ENCODE measurements around the gene SNRPA1.
"Not testable (repeated sequence)": the region's sequence is repeated elsewhere in the genome, so short reads cannot be mapped to it uniquely, and the experiment has no call there.

The SNRPA1 gene

DNA sequence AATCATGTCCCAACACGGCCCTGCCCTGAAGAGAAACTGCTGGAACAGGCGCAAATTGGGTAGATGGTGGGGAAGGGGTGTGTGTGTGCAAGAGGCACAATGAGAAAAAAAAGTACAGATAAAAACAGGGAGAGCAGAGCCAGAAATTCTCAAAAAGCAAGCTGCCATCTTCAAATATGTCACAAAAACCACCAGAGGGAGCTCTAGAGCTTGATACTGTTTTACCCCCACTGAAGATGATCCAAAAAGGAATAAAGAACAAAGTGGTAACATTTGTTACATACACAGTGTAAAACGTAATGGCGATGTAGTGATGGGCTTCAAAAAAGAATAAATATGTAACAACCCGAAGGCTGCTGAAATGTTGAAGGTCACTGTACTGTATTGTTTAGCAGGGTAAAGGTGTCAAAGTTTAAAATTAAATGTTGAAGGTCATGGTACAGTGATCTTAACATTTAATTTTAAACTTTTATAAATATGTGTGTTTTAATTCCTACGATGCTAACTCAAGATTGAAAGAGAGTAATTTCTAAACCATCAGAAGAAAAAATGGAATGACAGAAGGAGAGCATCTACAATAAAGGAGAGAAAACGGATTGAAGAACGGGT lies 6.0 kb downstream of the SNRPA1 start:
- DNase-seq = peak in 1 of 2 experiments; percentile 49

DNA sequence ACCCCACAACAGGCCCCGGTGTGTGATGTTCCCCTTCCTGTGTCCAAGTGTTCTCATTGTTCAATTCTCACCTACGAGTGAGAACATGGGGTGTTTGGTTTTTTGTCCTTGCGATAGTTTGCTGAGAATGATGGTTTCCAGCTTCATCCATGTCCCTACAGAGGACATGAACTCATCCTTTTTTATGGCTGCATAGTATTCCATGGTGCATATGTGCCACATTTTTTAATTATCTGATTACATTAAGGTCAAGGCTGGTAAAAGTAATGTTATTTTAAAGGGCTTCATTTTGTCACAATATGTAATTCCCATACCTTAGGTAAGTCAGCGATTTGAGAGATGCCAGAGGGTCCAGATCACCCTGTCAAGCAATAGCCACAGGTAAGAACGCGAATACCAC lies 7.7 kb downstream of the SNRPA1 start:
- not testable (repeated sequence) for DNase-seq

DNA sequence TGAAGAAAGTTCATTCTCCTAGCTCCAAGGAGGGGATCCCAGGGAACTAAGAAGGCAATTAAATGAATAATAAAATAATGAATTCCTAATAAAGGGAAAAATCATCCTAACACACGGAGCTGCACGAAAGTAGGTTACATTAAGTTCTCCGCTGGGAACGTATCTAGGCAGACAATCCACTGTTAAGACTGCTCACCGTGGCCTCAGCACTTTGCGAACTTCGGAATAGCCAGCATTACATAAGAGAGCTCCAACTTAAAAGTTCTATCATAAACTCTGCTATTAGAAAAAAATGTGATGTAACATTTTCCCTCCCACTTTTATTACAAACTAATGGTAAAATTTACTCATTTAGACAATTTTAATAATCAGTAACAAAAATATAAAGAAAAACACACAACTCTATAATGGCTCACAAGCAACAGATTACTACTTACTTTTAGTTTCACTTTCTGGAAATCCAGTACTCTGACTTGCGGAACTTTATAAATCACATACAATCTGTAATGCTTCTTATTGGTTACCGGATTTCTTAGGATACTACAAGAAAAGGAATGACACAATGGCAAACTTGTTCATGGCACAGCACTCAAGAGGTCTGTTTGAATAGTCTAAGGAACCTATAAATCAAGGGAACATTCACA lies 8.5 kb downstream of the SNRPA1 start:
- no peak for DNase-seq

DNA sequence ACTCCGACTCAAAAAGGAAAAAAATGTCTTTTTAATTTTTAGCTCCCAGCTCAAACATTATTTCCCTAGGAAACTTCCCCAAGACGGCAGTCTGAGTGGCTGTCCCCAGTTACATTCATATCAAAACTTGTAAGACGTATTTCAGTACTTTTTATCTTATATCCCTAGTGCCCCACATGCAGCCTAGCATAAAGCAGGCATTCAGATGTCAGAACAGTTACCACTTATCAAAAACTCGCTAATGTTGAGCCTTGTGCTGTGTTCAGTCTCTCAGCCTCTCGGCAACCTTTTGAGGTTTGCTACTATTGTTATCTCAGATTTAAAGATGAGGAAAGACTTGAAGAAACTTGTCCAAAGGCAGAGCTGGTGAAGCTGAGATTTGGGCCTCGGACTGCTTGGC lies 11.1 kb downstream of the SNRPA1 start:
- no peak for DNase-seq

DNA sequence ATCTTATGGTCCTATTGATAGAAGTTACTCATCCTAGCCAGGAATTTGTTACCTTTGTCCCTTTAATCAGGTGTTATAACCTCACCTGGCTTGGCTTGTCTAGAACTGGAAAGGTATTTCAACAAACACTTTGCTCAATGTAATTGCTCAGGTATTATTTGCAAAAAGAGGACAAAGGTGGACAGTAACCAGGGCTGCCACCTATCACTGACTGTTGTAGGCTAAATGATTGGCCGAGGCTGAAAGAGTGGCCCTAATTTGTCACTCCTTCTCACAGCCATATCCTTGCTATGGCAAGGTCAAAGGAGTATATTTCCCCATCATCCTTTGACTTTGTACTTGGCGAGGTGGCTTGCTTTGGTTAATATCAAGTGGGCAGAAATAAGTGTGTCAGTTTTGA lies 15.0 kb downstream of the SNRPA1 start:
- no peak for DNase-seq

DNA sequence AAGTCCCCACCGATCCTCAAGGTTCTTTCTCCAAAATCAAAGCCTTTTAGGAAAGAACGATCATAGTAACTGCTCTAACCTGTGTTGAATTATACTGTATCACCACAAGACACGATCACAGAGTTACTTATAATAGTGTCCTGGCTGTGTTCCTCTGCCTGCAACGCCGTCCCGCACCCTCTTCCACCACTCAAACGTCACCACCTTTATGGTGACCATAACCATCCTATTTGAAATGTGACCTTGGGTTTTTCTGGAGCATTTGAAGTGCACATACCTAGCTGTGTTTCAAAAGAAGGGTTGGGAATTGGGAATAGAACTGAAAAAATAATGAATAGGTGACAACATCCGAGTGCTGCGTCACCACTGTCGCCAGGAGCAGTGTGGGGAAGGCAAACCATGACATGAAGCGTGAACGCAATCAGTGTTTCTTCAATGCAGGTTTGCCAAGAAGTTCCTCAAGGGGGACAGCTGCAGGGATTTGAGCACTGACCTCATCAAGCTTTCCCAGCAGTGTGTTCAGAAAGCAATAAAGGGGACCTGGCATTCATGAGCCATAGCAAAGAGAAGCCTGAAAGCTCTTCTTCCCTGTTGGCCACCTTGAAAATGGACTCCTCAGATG lies 17.0 kb downstream of the SNRPA1 start:
- no peak for DNase-seq

DNA sequence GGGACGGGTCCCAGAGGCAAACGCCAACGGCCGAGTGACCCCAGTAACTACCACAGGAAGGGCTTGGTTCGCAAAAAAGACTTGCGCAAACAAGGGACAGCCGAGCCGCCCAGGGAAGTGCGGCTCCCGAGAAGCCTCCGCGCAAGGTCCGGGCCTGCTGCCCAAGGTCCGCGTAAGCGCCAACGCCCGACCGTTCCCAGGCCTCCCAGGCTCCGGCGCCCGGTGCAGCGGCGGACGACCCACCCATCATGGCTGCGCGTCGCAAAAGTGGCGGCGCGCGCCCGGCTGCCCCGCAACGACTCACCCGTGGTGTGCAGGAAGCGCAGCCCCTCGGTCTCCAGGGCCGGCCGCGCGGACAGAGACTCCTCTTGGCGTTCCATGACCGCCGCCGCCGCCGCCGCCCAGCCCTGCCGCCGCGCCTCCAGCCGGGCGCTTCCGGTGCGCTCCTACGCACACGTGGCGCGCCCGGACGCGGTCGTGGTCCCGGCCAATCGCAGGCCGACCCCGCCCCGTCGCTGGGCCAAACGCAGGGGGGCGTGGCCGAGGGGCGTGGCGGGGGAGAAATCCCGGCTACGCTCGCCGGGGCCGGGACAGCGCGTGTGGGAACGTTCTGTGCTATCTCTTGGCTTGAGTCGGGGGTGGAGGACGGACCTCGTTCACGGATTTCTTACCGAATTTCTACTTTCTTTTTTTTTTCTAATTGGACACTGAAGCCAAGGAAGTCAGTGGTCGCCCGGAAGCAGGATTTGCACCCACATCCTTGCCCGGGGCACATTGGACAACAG lies 17.8 kb downstream of the SNRPA1 start, which contains the start of gene SELENOS:
SELENOS (minus strand) TSS at position 448 of the 785 bp plus-strand sequence; CDS start at position 380, 68 bp downstream.
- DNase-seq = peak; percentile 85 to 95

DNA sequence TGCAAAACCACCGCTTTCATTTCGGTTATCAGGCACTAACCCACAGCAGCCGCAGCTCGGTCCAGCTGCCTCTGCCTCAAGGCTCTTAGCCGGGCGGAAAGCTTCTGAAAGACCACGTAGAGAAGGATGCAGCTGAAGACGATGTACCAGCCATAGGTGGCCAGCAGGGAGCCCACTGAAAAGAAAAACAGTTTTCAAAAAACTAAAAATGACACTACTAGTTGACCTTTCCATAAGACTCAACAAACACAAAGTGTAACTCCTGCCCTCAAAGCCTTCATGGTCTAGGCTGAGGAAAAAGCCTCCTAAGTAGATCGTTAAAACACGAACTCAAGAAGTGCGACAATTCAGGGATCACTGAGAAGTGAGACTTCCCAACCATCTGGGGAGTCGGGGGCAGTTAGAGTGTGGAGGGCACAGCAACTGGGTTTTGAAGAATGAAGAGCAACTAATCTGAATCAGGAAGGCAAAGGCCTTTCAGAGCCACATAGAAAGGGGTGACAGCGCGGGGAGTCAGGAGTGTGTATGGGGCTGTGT lies 18.5 kb downstream of the SNRPA1 start:
- DNase-seq = no peak

DNA sequence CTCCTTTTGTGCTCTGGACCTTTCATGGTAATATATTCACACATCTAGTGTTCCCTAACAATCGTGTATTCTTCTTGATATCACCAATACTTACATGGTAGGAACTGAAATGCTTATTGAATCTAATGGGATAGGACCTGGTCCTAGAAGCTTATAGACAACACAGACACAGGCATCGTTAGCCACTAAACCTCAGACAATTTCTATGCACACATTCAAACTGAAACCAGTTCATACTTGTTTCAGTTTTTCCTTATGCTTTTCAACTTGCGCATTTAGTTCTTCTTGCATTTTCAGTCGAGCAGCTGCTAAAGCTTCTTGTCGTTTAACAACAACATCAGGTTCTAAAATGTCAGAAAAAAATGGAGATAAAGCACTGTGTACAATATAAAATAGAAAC lies 20.0 kb downstream of the SNRPA1 start:
- DNase-seq = no peak

DNA sequence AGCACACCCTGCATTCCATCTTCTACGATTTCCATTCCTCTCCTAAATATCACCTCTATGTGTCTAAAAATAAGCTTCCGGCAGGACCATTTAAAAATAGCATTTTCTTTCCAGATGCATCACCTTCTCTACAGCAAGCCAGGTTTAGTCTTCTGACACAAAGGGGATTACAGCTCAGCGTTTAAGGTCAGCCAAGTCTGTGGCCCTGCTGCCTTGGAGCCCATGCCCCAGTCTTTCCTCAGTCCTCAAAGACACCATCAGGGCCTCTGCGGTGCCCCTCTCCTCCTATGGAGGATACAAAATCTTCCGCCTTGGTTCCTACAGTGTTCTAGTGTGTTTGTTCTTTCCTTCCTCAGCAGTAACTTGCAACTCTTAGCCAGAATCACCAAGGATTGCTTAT lies 21.5 kb downstream of the SNRPA1 start:
- no peak for DNase-seq

DNA sequence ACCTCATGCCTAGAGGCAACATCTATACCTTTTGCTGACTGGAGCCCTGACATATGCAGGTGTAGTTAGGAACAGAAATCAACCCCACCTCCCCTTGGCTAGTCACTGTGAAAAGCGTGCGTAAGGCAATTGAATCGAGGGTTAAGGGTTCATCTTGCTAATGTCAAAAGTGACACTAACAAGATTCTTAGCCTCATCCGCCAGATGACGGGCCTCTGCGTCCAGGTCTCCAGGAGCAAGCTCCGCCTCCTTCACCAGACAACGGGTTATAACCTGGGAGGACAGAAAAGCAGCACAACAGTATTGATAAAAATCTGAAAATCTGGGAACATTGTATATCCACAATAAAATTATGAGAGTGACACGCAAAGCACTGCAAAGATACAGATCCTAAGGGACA lies 22.5 kb downstream of the SNRPA1 start:
- no peak for DNase-seq

DNA sequence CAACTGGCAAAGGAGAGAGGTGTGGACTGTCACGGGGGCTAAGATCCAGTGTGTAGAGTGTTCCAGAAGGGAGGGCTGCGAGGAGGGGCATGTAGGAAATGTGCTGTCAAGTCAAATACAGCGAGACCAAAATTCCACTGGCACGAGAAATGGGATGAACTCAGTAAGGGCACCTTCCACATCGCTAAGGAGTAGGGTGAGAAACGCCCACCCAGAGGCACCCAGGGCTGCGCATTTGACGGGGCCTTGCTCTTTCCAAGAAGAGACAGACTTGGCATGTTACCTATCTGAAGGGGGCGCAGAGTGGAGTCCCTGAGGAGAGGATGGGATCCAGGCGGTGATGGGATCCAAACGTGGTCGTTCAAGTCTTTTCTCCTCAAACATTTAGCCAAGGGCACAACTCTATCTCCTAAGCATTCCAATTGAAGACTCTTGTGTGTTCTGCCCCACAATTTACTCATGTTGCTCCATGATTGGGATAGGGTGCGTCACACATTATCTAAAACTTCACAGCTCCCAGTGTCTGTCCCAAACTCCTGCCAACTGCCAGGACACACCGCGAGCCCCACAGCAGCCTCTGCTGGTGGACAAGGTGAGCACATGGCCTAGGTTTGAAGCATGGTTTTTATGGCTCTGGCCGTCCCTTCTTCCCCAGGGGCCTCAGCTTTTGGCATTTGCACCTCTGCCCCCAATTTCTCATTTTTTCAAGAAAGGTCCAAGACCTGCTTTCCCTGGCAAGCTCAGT lies 25.4 kb downstream of the SNRPA1 start:
- no peak for DNase-seq

DNA sequence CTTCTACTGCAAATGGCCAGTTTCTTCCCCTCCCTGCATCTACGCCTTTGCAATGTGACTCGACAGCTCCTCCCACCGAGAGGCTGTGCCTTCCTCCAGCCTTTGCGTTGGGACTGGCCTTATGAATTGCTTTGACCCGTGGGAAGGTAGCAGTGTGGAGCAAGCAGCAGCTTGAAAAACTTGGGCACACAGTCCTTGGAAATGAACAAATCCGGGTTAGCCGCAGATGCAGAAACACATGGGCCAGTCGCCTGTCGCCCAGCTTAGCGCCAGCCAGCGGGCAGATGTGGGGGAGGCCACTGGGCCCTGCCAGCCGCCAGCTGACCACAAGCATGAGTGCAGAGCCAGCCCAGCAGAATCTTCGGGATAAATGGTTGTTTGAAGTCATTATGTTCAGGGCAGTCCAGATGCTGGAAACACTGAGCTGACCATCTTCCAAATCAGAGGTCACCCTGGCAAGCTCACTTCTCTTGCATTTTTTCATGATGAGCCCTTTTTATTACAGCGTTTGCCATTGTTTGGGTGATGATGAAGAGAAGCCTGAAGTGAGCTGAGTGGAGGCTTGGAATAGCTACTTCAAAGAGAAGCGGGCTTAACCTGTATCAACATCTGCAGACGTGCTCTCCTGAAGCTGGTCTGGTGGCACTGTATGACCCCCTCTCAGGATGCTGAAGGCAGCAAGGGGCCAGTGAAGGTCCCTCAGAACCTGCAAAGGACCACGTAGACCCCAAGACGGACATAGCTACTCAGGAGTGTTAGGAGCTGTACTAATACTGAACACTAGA lies 27.5 kb downstream of the SNRPA1 start:
- DNase-seq = no peak

DNA sequence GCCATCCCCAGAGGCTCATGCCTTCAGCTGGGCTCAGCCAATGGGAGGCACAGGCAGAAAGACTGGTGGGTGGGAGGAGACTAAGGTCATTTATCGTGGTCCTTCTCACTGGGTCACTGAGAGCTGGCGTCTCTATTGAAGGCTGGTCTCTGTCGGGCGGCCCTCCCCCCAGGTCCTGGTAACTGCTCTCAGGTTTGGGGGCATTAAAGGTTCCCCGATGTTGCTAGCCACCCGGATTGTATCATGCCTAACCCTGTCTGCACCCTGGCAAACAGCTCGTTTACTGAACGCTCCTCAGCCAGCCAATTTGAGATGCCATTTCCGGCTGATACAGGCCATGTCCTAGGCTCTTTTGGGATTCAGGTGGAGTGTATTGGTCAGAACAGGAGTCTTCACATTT lies 28.3 kb downstream of the SNRPA1 start:
- no peak for DNase-seq

DNA sequence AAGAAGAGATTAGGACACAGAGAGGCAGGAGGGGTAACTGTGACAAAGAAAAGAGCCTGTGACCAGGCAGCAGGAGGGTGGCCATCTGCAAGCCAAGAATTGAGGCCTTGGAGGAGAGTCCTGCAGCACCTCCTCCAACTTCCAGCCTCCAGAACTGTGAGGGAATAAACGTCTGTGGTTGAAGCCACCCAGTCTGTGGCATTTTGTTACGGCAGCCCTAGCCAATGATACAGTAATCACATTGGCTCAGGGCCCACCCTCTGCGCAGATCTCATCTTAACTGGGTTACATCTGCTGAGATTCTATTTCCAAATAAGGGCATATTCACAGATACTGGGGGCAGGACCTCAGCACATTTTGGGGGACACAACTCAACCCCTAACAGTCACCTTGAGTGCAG lies 29.0 kb downstream of the SNRPA1 start:
- no peak for DNase-seq

DNA sequence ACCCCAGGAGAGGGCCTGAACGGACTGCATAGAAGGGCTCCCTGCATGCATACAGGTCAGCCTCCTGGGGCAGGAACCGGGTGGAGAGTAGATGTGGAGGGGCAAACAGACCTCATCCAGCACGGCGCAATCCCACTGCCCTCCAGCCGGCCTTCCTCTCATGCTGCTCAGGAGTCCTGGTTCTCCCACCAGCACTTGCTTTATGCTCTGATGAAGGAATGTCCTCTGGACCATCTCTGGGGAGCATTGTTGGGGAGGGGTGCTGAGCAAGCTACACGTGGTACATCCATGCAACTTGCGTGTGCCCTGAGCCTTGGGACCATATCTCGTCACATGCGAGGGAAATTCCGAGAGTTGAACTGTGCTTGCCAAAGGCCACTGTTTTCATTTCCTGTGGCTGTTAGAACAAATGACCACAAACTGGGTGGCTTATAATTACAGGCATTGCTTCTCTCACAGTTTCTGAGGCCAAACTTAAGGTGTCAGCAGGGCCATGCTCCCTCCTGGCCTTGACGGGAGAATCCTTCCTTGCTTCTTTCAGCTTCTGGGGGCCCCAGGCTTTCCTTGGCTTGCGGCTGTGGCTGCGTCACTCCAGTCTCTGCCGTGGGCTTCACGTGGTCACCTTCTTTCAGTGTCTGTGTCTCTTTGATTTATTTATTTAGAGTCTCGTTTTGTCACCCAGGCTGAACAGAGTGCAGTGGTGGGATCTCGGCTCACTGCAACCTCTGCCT lies 30.0 kb downstream of the SNRPA1 start:
- no peak for DNase-seq

DNA sequence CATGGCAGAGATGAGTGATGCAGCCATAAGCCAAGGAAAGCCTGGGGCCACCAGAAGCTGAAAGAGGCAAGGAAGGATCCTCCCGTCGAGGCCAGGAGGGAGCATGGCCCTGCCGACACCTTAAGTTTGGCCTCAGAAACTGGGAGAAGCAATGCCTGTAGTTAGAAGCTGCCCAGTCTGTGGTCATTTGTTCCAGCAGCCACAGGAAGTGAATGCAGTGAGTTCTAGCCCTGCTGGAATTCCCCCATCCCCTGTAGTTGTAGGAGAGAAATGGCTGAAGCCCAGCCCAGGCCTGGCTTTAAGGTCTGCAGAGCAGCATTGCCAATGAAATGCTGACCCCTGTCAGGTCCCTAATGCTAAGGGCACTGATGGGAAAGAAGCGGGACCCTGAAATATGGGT lies 31.0 kb downstream of the SNRPA1 start:
- DNase-seq = no peak

DNA sequence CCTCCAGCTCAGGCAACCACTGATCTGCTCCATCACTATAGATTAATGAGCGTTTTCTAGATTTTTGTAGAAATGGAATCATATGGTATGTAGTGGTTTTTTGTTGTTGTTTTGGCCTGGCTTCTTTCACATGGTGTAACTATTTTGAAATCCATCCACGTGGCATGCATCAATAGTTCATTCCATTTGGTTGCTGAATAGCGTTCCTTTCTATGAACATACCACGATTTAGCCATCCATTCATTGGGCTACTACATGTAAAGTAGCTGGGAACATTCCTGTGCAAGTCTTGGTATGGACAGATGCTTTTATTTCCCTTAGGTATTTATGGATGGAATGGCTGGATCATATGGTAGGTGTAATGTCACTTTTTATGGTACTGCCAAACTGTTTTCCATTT lies 32.5 kb downstream of the SNRPA1 start:
- no peak for DNase-seq

DNA sequence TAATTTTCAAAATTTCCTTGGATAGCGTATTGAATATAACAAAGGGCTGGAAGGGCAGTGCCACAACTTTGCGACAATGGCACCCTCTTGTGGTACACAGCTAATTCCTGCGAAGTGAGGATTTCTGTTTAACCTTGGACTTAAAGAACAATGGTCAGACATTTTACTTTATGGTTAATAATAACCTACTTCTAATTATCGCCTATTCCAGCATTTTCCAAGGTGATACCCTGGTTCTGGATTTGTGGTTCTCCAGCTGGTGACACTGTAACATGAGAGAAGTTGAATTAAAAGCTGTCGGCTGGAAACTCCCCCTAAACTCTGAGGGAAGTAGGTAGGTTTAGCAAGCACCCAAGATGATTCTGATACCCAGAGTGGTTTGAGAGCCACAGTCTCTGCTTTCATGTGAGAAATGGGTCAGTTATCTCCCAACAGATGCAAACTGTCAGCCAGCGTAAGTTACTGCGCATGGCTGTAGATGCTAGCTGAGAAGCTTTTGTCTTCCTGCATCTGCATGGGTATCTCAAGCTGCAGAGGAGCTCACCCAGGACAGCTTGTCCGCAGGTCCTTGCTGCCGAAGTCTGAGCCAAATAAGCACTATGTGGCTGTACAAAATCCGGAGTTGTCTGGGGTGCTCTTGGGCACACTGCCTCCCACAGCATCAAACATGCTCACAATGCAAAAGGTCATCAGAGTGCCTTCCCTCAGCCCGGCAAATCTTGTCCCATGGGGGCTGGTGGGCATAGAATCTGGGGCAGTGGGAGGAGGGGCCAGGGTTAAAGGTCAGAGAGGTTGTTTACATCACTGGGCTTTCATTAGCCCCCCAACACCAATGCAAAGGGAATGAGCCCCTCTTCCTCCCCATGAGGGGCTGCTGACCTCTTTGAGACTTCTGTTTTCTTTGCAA lies 36.6 kb downstream of the SNRPA1 start:
- peak; percentile 22 to 78 for DNase-seq

DNA sequence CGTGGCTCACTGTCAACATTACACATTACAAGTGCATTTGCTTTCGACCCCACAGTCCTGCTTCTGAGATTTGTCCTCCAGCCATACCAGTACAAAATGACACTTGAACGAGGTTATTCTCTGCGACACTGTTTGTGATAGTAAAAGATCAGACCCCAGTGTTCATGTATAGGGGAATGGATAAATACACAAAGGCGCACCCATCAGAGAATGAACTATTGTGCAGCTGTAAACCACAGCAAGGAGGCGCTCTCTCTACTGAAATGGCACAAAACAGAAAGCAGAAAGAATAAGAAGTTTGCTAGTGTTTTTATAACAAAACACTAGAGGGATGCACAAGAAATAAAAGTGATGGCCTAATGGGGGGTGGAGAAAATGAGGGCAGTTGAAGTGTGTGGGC lies 38.3 kb downstream of the SNRPA1 start:
- DNase-seq = no peak
